GM23248 (cell line): ENCODE results near the gene POU2AF1.

Source experiments
- EZH2 ChIP-seq: fragments of 200-600 bp; sonication (generic); IDR thresholded peaks from 2 replicates; pipeline ENCODE4 v1.6.1; 2018; ENCODE audit warnings: antibody characterized with exemption, mild to moderate bottlenecking; ENCODE audit not compliant: insufficient read depth, poor library complexity, severe bottlenecking
- EZH2phosphoT487 ChIP-seq: fragments of 200-600 bp; sonication (generic); IDR thresholded peaks from 2 replicates; pipeline ENCODE4 v1.6.1; 2018; ENCODE audit warnings: antibody characterized with exemption, moderate library complexity, mild to moderate bottlenecking, low read depth; ENCODE audit not compliant: insufficient read depth

- no peak for TF ChIP-seq EZH2
- no peak for TF ChIP-seq EZH2phosphoT487
These were observed 7.6 kb upstream of the POU2AF1 start for GRCh38 chr11:111386611-111387150.
